Measurements from ENCODE around the gene ANO3.

GRCh38 chr11:26572770-26573402, 241.0 kb downstream of the ANO3 start:
- no peak for TF ChIP-seq EZH2phosphoT487 (IDR thresholded peaks at IDR 0.05; ENCODE audit: borderline replicate concordance, low read length)
- no peak for TF ChIP-seq CTCF (conservative IDR thresholded peaks at IDR 0.05; ENCODE audit: low read depth, low read length)

Measured in PC-3 (cell line).